Measurements from ENCODE around the gene COQ10A.

- TF ChIP-seq CTCF (IDR thresholded peaks at IDR 0.05) (peak; percentile 6 to 82 (median 31)), POLR2A (IDR thresholded peaks at IDR 0.05) (no peak), POLR2AphosphoS5 (IDR thresholded peaks at IDR 0.05) (peak in 2 of 3 donors; percentile 9 to 46)
Measured at GRCh38 chr12:56258068-56258819, 8.5 kb upstream of the COQ10A start, which contains the start of gene ANKRD52.
